Right lobe of liver (tissue), 6 donors: Measurements from ENCODE around the gene COLEC11. TPM values are rescaled to one million over a fixed set of nuclear protein-coding genes. Genes with fewer than 3 reads are reported as not detected.
"Not testable (repeated sequence)": the region's sequence is repeated elsewhere in the genome, so short reads cannot be mapped to it uniquely, and the experiment has no call there.

Source experiments
- ATAC-seq, 4 donors: fragments of 200-7000 bp; cut with Tn5 transposase; one replicate each; pipeline ENCODE4 v1.9.1; 2020; ENCODE audit warnings: mild to moderate bottlenecking in 4 of 4, moderate library complexity in 4 of 4
- DNase-seq, 3 donors: peaks; one replicate each; pipeline ENCODE4 v3.0.0-alpha.2; 2020
- H3K27ac ChIP-seq, 3 donors: fragments of 200-600 bp; one replicate each; pipeline ENCODE4 v1.8.0; 2022
- H3K27me3 ChIP-seq, 2 donors: fragments of 200-600 bp; one replicate each; pipeline ENCODE4 v1.8.0; 2022
- H3K36me3 ChIP-seq, 4 donors: fragments of 200-600 bp; sonication (generic) in 1 of 4; one replicate each; pipeline versions ENCODE4 v1.5.1 to v1.8.0; 2017 to 2022; ENCODE audit warnings: control low read depth in 1 of 4
- H3K4me1 ChIP-seq, 4 donors: fragments of 200-600 bp; sonication (generic) in 1 of 4; one replicate each; pipeline versions ENCODE4 v1.5.1 to v1.8.0; 2017 to 2022; ENCODE audit warnings: control low read depth in 1 of 4
- H3K4me3 ChIP-seq, 3 donors: fragments of 200-600 bp; one replicate each; pipeline ENCODE4 v1.8.0; 2022
- H3K9me3 ChIP-seq, 4 donors: fragments of 200-600 bp; sonication (generic) in 1 of 4; one replicate each; pipeline versions ENCODE4 v1.5.1 to v1.8.0; 2017 to 2022; ENCODE audit warnings: control low read depth in 1 of 4
- CTCF ChIP-seq, 4 donors: fragments of 200-600 bp in 3 of 4; fragments of 450-650 bp in 1 of 4; IDR thresholded peaks; one replicate each; pipeline versions ENCODE4 v1.5.1 to v1.8.0; 2016 to 2022; ENCODE audit warnings: antibody characterized with exemption in 4 of 4, mild to moderate bottlenecking in 2 of 4
- POLR2A ChIP-seq: fragments of 450-650 bp; IDR thresholded peaks from one replicate; pipeline ENCODE4 v1.6.1; 2017; ENCODE audit warnings: antibody characterized with exemption, mild to moderate bottlenecking
- WGBS: methylation state at CpG from one replicate; pipeline ENCODE4 v1.1.6; 2018; ENCODE audit warnings: low coverage, low lambda C conversion rate; ENCODE audit not compliant: insufficient coverage; ENCODE audit errors: missing lambda C conversion rate; 5-methylcytosine and 5-hydroxymethylcytosine counted together
- intact Hi-C, 2 donors: fragments of 100-400 bp; cut with DNase I; formaldehyde crosslinking; loops; one replicate each; pipeline versions ENCODE4 v1.11.2 to v1.14.1; 2022
- total RNA-seq, 6 experiments: library from RNA; depleted of rRNA in 2 of 6; stranded (reverse); fragments of >200 nt in 2 of 6; fragmentation: NEBNext Ultra II Directional in 3 of 6; extraction: Animal tissue kit (Norgen Biotek cat#: 25700) in 3 of 6; gene quantifications; one replicate each; pipeline versions ENCODE4 v1.1.0 to v1.2.4, GENCODE V29; 2016 to 2023
- donor health status: DM: no; HTN: yes; CAD: no.
- donor health status: DM: no; HTN: no; CAD: no.
- donor health status: DM: no; HTN: no; CAD: no.
- donor health status: DM: no; HTN: yes; CAD: no.
- donor health status: DM: no; HTN: yes; CAD: no.

COLEC11 gene
- total RNA-seq, 6 experiments from 2014 or later = 25.2 to 58.6 (median 41.1) TPM

DNA sequence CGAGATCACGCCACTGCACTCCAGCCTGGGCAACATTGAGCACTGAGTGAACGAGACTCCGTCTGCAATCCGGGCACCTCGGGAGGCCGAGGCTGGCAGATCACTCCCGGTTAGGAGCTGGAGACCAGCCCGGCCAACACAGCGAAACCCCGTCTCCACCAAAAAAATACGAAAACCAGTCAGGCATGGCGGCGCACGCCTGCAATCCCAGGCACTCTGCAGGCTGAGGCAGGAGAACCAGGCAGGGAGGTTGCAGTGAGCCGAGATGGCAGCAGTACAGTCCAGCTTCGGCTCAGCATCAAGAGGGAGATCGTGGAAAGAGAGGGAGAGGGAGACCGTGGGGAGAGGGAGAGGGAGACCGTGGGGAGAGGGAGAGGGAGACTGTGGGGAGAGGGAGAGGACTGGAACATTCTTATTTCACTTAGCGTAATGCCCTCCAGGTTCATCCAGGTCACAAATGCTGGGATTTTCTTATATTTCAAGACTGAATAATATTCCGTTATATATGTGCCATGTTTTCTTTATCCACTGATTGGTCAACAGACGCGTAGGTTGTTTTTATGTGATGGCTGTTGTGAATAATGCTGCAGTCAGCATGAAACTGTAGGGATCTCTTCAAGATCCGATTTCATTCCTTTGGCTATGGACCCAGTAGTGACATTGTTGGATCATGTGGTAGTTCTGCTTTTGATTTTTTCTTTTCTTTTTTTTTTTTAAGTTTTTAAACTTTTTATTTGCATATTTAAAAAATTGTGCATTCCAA is 21.7 kb downstream of the COLEC11 start:
- H3K27ac ChIP-seq, H3K4me1 ChIP-seq, intact Hi-C loops, DNase-seq, H3K27me3 ChIP-seq, H3K36me3 ChIP-seq, H3K9me3 ChIP-seq, H3K4me3 ChIP-seq, ATAC-seq: not testable (repeated sequence)
- WGBS = 84% methylated on average over 16 of the region's 25 CpGs

- Histone ChIP-seq H3K27ac (no peak overlapping the region), H3K4me3 (no peak overlapping the region), H3K27me3 (no peaks in the 10 kb centered on the region), H3K4me1 (no peaks in the 10 kb centered on the region), H3K36me3 (no peaks in the 10 kb centered on the region), H3K9me3 (no peaks in the 10 kb centered on the region)
- DNase-seq (no peak), ATAC-seq (no peak)
- TF ChIP-seq CTCF (IDR thresholded peaks at IDR 0.05) = no peak
- 89% methylated on average over 16 of the region's 21 CpGs for WGBS
- intact Hi-C loops = no loop called here
Measured at GRCh38 chr2:3617198-3617890, 22.4 kb downstream of the COLEC11 start.

DNA sequence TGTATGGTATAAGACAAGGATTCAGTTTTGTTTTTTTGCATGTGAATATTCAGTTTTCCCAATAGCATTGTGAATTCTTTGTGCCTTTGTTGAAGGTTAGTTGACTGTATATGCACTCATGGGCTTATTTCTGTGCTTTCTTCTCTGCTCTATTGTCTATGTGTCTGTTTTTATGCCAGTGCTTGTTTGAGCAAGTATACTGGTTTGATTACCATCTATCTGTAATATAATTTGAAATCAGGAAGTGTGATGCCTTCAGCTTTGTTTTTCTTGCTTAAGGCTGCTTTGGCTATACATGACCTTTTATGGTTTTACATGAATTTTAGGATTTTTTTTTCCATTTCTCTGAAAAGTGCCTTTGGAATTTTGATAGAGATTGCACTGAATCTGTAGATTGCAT is 23.5 kb downstream of the COLEC11 start:
- no peaks in the 10 kb centered on the region for H3K4me1 ChIP-seq
- intact Hi-C loops = no loop called here
- DNase-seq (no peak), ATAC-seq (no peak)
- H3K27ac ChIP-seq = no peak overlapping the region
- H3K27me3 ChIP-seq = no peaks in the 10 kb centered on the region
- H3K4me3 ChIP-seq = no peak overlapping the region
- no peak for TF ChIP-seq POLR2A
- TF ChIP-seq CTCF (IDR thresholded peaks at IDR 0.05) = no peak
- H3K36me3 ChIP-seq = no peaks in the 10 kb centered on the region
- H3K9me3 ChIP-seq = no peaks in the 10 kb centered on the region

DNA sequence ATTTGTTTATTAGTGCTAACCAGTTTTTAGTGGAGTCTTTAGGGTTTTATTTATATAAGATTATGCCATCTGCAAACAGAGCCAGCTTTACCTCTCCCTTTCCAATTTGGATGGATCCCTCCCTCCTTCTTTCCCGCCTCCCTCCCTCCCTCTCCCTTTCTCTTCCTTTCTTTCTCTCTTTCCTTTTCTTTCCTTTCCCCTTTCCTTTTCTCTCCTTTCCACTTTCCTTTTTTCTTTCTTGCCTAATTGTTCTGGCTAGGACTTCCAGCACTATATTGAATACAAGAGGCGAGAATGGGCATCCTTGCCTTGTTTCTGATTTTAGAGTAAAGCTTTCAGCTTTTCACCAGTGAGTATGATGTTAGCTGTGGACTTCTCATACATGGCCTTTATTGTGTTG is 24.1 kb downstream of the COLEC11 start:
- DNase-seq (no peak), ATAC-seq (no peak)
- WGBS = 86% methylated on average over 1 of the region's 2 CpGs
- H3K36me3 ChIP-seq = no peaks in the 10 kb centered on the region
- H3K4me3 ChIP-seq = no peak overlapping the region
- no peaks in the 10 kb centered on the region for H3K27me3 ChIP-seq
- TF ChIP-seq POLR2A (no peak), CTCF (IDR thresholded peaks at IDR 0.05) (no peak)
- H3K4me1 ChIP-seq = no peaks in the 10 kb centered on the region
- intact Hi-C loops = no loop called here
- H3K9me3 ChIP-seq = no peaks in the 10 kb centered on the region
- no peak overlapping the region for H3K27ac ChIP-seq

GRCh38 chr2:3619661-3620060 is 24.7 kb downstream of the COLEC11 start:
- H3K4me3 ChIP-seq, ATAC-seq, H3K9me3 ChIP-seq, DNase-seq, H3K27ac ChIP-seq, H3K27me3 ChIP-seq, H3K4me1 ChIP-seq, intact Hi-C loops, H3K36me3 ChIP-seq: not testable (repeated sequence)
- 92% methylated on average over 9 of the region's 9 CpGs for WGBS
